H1 (cell line): ENCODE results near the gene TCEAL4. TPM values are rescaled to one million over a fixed set of nuclear protein-coding genes. Genes with fewer than 3 reads are reported as not detected.

Experiments used
- CTCF ChIA-PET: fragments of 300-600 bp; sonication (Branson Sonifier 250); formaldehyde crosslinking; loops from one replicate; lab custom pipeline; 2021; ENCODE audit not compliant: partially characterized antibody; lab: Charles Lee
- POLR2A ChIA-PET: fragments of 300-600 bp; sonication (Branson Sonifier 250); formaldehyde crosslinking; loops from one replicate; lab custom pipeline; 2021; ENCODE audit warnings: inconsistent platforms; ENCODE audit not compliant: partially characterized antibody; lab: Charles Lee
- DNase-seq, 2 experiments: peaks; one replicate each; pipeline versions ENCODE4 v3.0.0 to v3.0.0-alpha.2; 2010 to 2022; ENCODE audit warnings: low spot score in 2 of 2, low read depth in 1 of 2, mixed read lengths in 1 of 2
- FAIRE-seq: peaks from 2 replicates; lab custom pipeline; 2011; peaks lifted over from hg19 to GRCh38; lab: Jason Lieb, UNC
- H2AFZ ChIP-seq: 2 replicates; pipeline ENCODE4 v1.8.1; 2012; ENCODE audit warnings: low read length, inconsistent platforms
- H2AK5ac ChIP-seq: 2 replicates; pipeline ENCODE4 v1.6.1; 2013; ENCODE audit warnings: low read depth, low read length
- H2BK120ac ChIP-seq: replicated peaks from 2 replicates; pipeline ENCODE3; 2013; ENCODE audit warnings: low read depth, low read length, inconsistent platforms
- H2BK12ac ChIP-seq: 2 replicates; pipeline ENCODE4 v1.6.1; 2013; ENCODE audit warnings: low read depth, low read length
- H2BK15ac ChIP-seq: 2 replicates; pipeline ENCODE4 v1.6.1; 2013; ENCODE audit warnings: low read length
- H2BK20ac ChIP-seq: 2 replicates; pipeline ENCODE4 v1.6.1; 2013; ENCODE audit warnings: low read length
- H2BK5ac ChIP-seq: 2 replicates; pipeline ENCODE4 v1.6.1; 2013; ENCODE audit warnings: low read depth, low read length
- H3K14ac ChIP-seq: 2 replicates; pipeline ENCODE4 v1.6.1; 2013; ENCODE audit warnings: inconsistent platforms; ENCODE audit not compliant: insufficient read length
- H3K18ac ChIP-seq: 2 replicates; pipeline ENCODE4 v1.6.1; 2013; ENCODE audit warnings: low read length; ENCODE audit errors: extremely low read depth
- H3K23ac ChIP-seq: 2 replicates; pipeline ENCODE4 v1.6.1; 2013; ENCODE audit warnings: inconsistent platforms; ENCODE audit not compliant: insufficient read length
- H3K23me2 ChIP-seq: 2 replicates; pipeline ENCODE4 v1.6.1; 2013; ENCODE audit warnings: low read depth, low read length
- H3K27ac ChIP-seq: 2 replicates; pipeline ENCODE4 v1.6.1; 2011; ENCODE audit warnings: low read depth, low read length, inconsistent platforms
- H3K27me3 ChIP-seq, 4 experiments: replicated peaks in 1 of 4; 1 replicate in 1 of 4; 2 replicates in 3 of 4; pipeline versions ENCODE4 v1.6.1 to v1.8.1; 2011 to 2013; ENCODE audit warnings: low read length in 3 of 4, mild to moderate bottlenecking in 3 of 4, inconsistent platforms in 2 of 4, mixed read lengths in 2 of 4, moderate library complexity in 1 of 4; ENCODE audit not compliant: control insufficient read depth in 3 of 4, insufficient read depth in 3 of 4; ENCODE audit errors: extremely low read depth in 1 of 4
- H3K36me3 ChIP-seq, 4 experiments: 2 replicates each; pipeline versions ENCODE4 v1.6.1 to v1.8.1; 2011 to 2013; ENCODE audit warnings: mild to moderate bottlenecking in 4 of 4, low read length in 3 of 4, moderate library complexity in 2 of 4, control low read depth in 1 of 4, inconsistent platforms in 1 of 4; ENCODE audit not compliant: insufficient read depth in 4 of 4, control insufficient read depth in 2 of 4
- H3K4ac ChIP-seq: replicated peaks from 2 replicates; pipeline ENCODE3; 2013; ENCODE audit warnings: low read length, low read depth, mixed read lengths, inconsistent platforms; ENCODE audit not compliant: insufficient read length
- H3K4me1 ChIP-seq, 4 experiments: replicated peaks in 1 of 4; 1 replicate in 1 of 4; 2 replicates in 3 of 4; pipeline versions ENCODE4 v1.6.1 to v1.8.1; 2011 to 2013; ENCODE audit warnings: low read length in 3 of 4, inconsistent platforms in 2 of 4, mixed read lengths in 1 of 4; ENCODE audit not compliant: insufficient read depth in 4 of 4, control insufficient read depth in 3 of 4
- H3K4me2 ChIP-seq, 2 experiments: 2 replicates each; pipeline versions ENCODE4 v1.6.1 to v1.8.1; 2011 to 2013; ENCODE audit warnings: low read depth in 2 of 2, low read length in 2 of 2, control low read depth in 1 of 2, inconsistent platforms in 1 of 2, mild to moderate bottlenecking in 1 of 2; ENCODE audit not compliant: insufficient read depth in 1 of 2
- H3K4me3 ChIP-seq, 4 experiments: fragments of 200-600, 300-600 bp in 1 of 4; sonication (generic), shearing (Covaris generic), sonication (Bioruptor Twin) in 1 of 4; 2 replicates each; pipeline versions ENCODE4 v1.5.1 to v1.8.1; 2011 to 2016; ENCODE audit warnings: low read length in 4 of 4, low read depth in 3 of 4, control low read depth in 2 of 4, inconsistent platforms in 2 of 4, mild to moderate bottlenecking in 2 of 4, mixed read lengths in 1 of 4, moderate library complexity in 1 of 4; ENCODE audit not compliant: insufficient read depth in 2 of 4; ENCODE audit errors: extremely low read depth in 1 of 4
- H3K56ac ChIP-seq: replicated peaks from 2 replicates; pipeline ENCODE3; 2013; ENCODE audit warnings: low read depth, mild to moderate bottlenecking, mixed read lengths, low read length, inconsistent platforms; ENCODE audit not compliant: insufficient read length
- H3K79me1 ChIP-seq: 2 replicates; pipeline ENCODE4 v1.6.1; 2013; ENCODE audit warnings: low read depth, low read length, control low read depth
- H3K79me2 ChIP-seq, 2 experiments: 2 replicates each; pipeline versions ENCODE4 v1.6.1 to v1.8.1; 2012 to 2013; ENCODE audit warnings: low read length in 2 of 2, mild to moderate bottlenecking in 2 of 2, inconsistent platforms in 1 of 2; ENCODE audit not compliant: insufficient read depth in 2 of 2, control insufficient read depth in 1 of 2
- H3K9ac ChIP-seq, 4 experiments: replicated peaks in 1 of 4; 1 replicate in 1 of 4; 2 replicates in 3 of 4; pipeline versions ENCODE4 v1.6.1 to v1.8.1; 2011 to 2013; ENCODE audit warnings: low read depth in 3 of 4, low read length in 3 of 4, control low read depth in 2 of 4, mild to moderate bottlenecking in 2 of 4, moderate library complexity in 2 of 4, inconsistent platforms in 1 of 4; ENCODE audit errors: extremely low read depth in 1 of 4
- H3K9me3 ChIP-seq, 2 experiments: 2 replicates each; pipeline versions ENCODE4 v1.6.1 to v1.8.1; 2012 to 2013; ENCODE audit warnings: mild to moderate bottlenecking in 2 of 2, moderate library complexity in 2 of 2, control low read depth in 1 of 2, inconsistent platforms in 1 of 2, low read depth in 1 of 2, low read length in 1 of 2, mixed read lengths in 1 of 2; ENCODE audit not compliant: insufficient read depth in 2 of 2
- H4K20me1 ChIP-seq, 2 experiments: replicated peaks in 1 of 2; 2 replicates each; pipeline versions ENCODE3 to v1.8.1; 2011 to 2013; ENCODE audit warnings: inconsistent platforms in 2 of 2, low read length in 2 of 2, mild to moderate bottlenecking in 1 of 2; ENCODE audit not compliant: insufficient read depth in 2 of 2, control insufficient read depth in 1 of 2
- H4K5ac ChIP-seq: 2 replicates; pipeline ENCODE4 v1.6.1; 2013; ENCODE audit warnings: low read length, low read depth, mixed read lengths, inconsistent platforms; ENCODE audit not compliant: insufficient read length
- H4K8ac ChIP-seq: 2 replicates; pipeline ENCODE4 v1.8.0; 2013; ENCODE audit warnings: mild to moderate bottlenecking, moderate library complexity, low read length, inconsistent platforms; ENCODE audit not compliant: insufficient read depth; ENCODE audit errors: extremely low read depth
- H4K91ac ChIP-seq: replicated peaks from 2 replicates; pipeline ENCODE3; 2013; ENCODE audit warnings: low read length, mixed read lengths, inconsistent platforms; ENCODE audit not compliant: insufficient read length
- ASH2L ChIP-seq: fragments of 200-600, 300-600 bp; sonication (generic); IDR thresholded peaks from one replicate; pipeline ENCODE4 v1.7.1; 2017; ENCODE audit warnings: low read length
- CHD1 ChIP-seq: IDR thresholded peaks from 2 replicates; pipeline ENCODE4 v1.6.1; 2012; ENCODE audit warnings: low read depth, low read length, improper control_type of control experiment
- EP300 ChIP-seq, 2 experiments: IDR thresholded peaks; 1 replicate in 1 of 2; 2 replicates in 1 of 2; pipeline ENCODE4 v1.6.1; 2011 to 2012; ENCODE audit warnings: low read depth in 2 of 2, low read length in 2 of 2, mild to moderate bottlenecking in 2 of 2, borderline replicate concordance in 1 of 2, inconsistent platforms in 1 of 2, moderate library complexity in 1 of 2
- EZH2 ChIP-seq: fragments of 200-600 bp; sonication (generic); IDR thresholded peaks from 2 replicates; pipeline ENCODE4 v1.7.1; 2012; ENCODE audit warnings: low read depth, mild to moderate bottlenecking, moderate library complexity, low read length, inconsistent platforms; ENCODE audit not compliant: severe bottlenecking
- HDAC6 ChIP-seq: IDR thresholded peaks from one replicate; pipeline ENCODE4 v1.7.1; 2012; ENCODE audit warnings: low read depth, mild to moderate bottlenecking, inconsistent platforms, low read length, moderate library complexity
- JUND ChIP-seq: IDR thresholded peaks from 2 replicates; pipeline ENCODE4 v1.6.1; 2011; ENCODE audit warnings: mild to moderate bottlenecking, improper control_type of control experiment, low read length
- KDM5A ChIP-seq: fragments of 200-600 bp; IDR thresholded peaks from 2 replicates; pipeline ENCODE4 v1.7.1; 2012; ENCODE audit warnings: mild to moderate bottlenecking, low read length, inconsistent platforms, mixed read lengths
- WGBS, 2 experiments: shearing (Covaris generic) in 1 of 2; methylation state at CpG; one replicate each; pipeline versions ENCODE4 v1.1.6 to v1.1.7; 2013 to 2015; ENCODE audit warnings: low lambda C conversion rate in 2 of 2, mixed read lengths in 2 of 2, inconsistent platforms in 1 of 2, low coverage in 1 of 2, missing lambda C conversion rate in 1 of 2; ENCODE audit not compliant: insufficient replicate concordance in 2 of 2, insufficient coverage in 1 of 2, insufficient read length in 1 of 2; ENCODE audit errors: extremely low coverage in 1 of 2, missing lambda C conversion rate in 1 of 2; 5-methylcytosine and 5-hydroxymethylcytosine counted together
- polyA plus RNA-seq, 7 experiments: library from polyadenylated mRNA; depleted of rRNA in 3 of 7; stranded (reverse) in 5 of 7; unstranded in 2 of 7; fragments of >200 nt in 5 of 7; fragments of 200-250 nt in 2 of 7; gene quantifications; 1 replicate in 5 of 7; 2 replicates in 1 of 7; 4 replicates in 1 of 7; pipeline versions ENCODE4 v1.2.1 to v1.2.3, GENCODE V29; 2011 to 2013; ENCODE audit warnings: missing spikeins in 2 of 7, mixed read lengths in 2 of 7
- total RNA-seq: library from RNA; stranded (reverse); fragmentation: NEBNext Ultra II Directional; extraction: Animal tissue kit (Norgen Biotek cat#: 25700); gene quantifications from 2 replicates; pipeline ENCODE4 v1.2.1, GENCODE V29; 2021

Gene TCEAL4
- total and polyA plus RNA-seq, 2 of the 8 experiments (the other 6 are each of a cell fraction or from before 2014, with no cell fraction given): 10.1 to 53.0 TPM

- no peak for TF ChIP-seq KDM5A
Observed at GRCh38 chrX:103560256-103560655, 25.1 kb upstream of the TCEAL4 start (continued).

- Histone ChIP-seq H3K23ac (no peak overlapping the region), H2BK5ac (no peak overlapping the region), H3K23me2 (no peaks in the 10 kb centered on the region), H2AK5ac (no peak overlapping the region), H4K8ac (no peak overlapping the region), H3K18ac (no peak overlapping the region), H3K79me1 (no peaks in the 10 kb centered on the region), H4K20me1 (no peaks in the 10 kb centered on the region), H3K56ac (no peak overlapping the region), H3K9ac (no peak overlapping the region), H2BK12ac (no peak overlapping the region), H3K14ac (no peak overlapping the region), H3K79me2 (no peaks in the 10 kb centered on the region), H2AFZ (no peak overlapping the region), H3K4ac (no peak overlapping the region), H2BK15ac (no peak overlapping the region), H2BK120ac (no peak overlapping the region), H3K9me3 (no peaks in the 10 kb centered on the region), H3K27ac (no peak overlapping the region), H4K91ac (no peak overlapping the region), H3K36me3 (no peaks in the 10 kb centered on the region), H4K5ac (no peak overlapping the region), H3K27me3 (no peaks in the 10 kb centered on the region), H2BK20ac (no peak overlapping the region), H3K4me3 (no peak overlapping the region), H3K4me1 (no peaks in the 10 kb centered on the region), H3K4me2 (no peak overlapping the region)
- FAIRE-seq (no peak), DNase-seq (no peak)
- ChIA-PET CTCF (no interaction called here), POLR2A (no interaction called here)
- WGBS, 2 experiments: 60% methylated on average over 1 of the region's 2 CpGs; no CpG with 5 or more reads in 1 of the 2 experiments
- TF ChIP-seq EP300 (IDR thresholded peaks at IDR 0.05; ENCODE audit: borderline replicate concordance in 1 of 2, low read depth in 2 of 2, low read length in 2 of 2): no peak
- TF ChIP-seq JUND: no peak
- no peak for TF ChIP-seq HDAC6
- TF ChIP-seq CHD1: no peak
- no peak for TF ChIP-seq EZH2
- no peak for TF ChIP-seq ASH2L
Observed at GRCh38 chrX:103562801-103563200, 22.5 kb upstream of the TCEAL4 start.
